GM20431 (cell line): ENCODE data around the gene NDUFB2.
"Not testable (repeated sequence)": the region's sequence is repeated elsewhere in the genome, so short reads cannot be mapped to it uniquely, and the experiment has no call there.

Experiments used
- in situ Hi-C: fragments of 300-500 bp; cut with MseI, MboI; formaldehyde crosslinking; loops from one replicate; pipeline ENCODE4 v1.15.0; 2020; ENCODE audit warnings: low sequenced_read_pairs; ENCODE audit not compliant: unreplicated experiment

The NDUFB2 gene

DNA sequence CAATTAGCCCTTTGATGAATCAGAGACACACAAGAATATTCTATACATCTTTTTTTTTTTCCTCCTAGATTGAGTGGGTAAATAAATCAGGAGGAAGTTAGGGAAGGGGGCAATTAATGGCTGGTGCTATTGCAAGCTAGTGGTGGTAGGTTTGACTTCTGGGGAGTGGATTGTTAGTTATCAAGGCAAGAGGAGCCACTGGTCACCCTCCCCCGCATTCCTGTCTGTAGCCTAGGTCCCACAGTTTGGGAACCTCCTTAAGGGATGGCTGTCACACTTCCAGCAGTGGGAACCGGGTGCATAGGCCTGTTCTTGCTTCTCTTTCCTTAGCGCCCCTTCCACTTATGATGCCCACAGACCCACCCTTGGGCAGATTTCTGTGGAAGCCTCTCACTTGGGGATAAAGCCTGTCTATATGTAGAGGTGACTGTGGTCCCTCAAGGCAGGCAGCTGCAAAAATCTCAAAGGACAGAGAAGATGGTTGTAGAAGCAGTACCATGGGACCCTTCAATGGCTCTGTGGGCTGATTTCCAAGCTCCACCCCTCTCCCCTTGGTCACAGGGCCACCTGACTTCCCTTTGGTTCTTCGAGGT, 26.1 kb upstream of the NDUFB2 start:
- in situ Hi-C loops = no loop called here

DNA sequence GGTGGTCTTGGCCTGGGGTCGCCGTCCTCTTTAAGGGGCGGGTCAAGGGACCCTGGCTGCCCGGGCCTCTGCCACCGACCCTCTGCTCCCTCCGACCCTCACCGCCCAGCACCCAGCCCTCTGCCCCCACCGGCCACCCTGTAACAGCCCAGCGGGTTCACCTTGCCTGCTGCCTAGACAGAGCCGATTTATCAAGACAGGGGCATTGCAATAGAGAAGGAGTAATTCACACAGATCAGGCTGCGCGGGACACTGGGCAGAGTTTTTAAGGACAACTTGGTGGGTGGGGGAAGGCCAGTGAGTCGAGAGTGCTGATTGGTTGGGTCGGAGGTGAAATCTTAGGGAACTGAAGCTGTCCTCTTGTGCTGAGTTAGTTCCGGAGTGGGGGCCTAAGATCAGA, 24.5 kb upstream of the NDUFB2 start:
- in situ Hi-C loops = no loop called here

DNA sequence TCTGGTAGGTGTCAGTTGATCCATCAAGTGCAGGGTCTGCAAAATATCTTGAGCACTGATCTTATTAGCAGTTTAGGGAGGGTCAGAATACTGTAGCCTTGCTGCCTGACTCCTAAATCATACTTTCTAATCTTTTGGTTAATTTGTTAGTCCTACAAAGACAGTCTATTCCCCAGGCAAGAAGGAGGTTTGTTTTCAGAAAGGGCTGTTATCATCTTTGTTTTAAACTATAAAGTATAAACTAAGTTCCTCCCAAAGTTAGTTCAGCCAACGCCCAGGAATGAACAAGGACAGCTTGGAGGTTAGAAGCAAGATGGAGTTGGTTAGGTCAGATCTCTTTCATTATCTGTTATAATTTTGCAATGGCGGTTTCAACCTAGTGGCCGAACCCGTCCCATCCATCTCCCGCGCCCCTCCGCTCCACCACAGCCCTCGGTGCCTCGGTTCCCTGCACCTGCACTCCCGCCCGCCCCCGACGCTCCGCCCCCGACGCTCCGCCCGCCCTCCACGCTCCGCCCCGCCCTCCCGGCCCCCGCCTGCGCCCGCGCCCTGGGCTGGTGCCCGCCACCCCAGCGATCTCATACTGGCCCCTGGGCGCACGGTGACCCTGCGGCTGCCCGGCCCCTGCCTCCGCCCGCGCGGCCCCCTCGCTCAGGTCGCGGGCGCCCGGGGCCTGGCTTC, 24.0 kb upstream of the NDUFB2 start, which contains the start of gene ADCK2:
ADCK2 (plus strand) TSS at position 564 of the 681 bp plus-strand sequence. CDS start 386 bp downstream, outside the sequence.
- in situ Hi-C loops = no loop called here

DNA sequence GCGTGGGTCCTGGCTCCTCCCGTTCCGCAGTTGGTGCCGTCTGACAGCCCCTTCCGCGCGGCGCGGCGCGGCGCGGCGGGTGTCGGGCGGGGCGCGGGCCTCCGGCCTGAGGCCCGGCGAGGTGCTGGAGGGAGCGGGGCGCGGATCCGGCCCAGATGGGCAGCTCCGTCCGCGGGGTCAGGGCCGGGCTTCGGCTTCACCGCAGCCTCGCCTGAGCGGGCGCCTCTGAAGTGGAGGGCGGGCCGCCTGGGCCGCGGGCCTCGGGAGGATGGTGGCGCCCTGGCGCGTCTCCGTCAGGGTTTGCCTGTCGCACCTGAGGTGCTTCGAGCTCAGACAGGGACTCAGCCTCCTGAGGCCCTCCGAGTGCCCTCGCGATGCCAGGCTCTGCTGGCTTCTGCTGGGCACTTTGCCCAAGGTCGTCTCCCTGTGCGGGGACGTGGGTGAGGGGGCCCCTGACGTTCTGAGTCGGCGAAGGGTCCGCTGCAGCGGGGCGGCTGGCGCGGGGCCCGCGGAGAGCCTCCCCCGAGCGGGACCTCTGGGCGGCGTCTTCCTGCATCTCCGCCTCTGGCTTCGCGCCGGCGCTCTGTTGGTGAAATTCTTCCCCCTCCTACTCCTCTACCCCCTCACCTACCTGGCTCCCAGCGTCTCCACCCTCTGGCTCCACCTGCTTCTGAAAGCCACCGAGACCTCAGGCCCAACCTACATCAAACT, 23.3 kb upstream of the NDUFB2 start:
- in situ Hi-C loops = no loop called here

DNA sequence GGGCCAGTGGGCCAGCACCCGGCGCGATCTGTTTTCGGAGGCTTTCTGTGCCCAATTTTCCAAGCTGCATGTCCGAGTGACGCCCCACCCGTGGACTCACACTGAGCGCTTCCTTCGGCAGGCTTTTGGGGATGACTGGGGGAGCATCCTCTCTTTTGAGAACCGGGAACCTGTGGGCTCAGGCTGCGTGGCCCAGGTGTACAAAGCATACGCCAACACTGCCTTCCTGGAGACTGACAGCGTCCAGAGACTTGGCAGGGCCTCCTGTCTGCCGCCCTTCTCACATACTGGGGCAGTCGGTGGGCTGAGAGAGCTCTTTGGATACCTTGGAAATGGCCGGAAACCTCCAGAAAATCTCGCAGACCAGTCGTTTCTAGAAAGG, 22.7 kb upstream of the NDUFB2 start:
- in situ Hi-C loops = no loop called here

DNA sequence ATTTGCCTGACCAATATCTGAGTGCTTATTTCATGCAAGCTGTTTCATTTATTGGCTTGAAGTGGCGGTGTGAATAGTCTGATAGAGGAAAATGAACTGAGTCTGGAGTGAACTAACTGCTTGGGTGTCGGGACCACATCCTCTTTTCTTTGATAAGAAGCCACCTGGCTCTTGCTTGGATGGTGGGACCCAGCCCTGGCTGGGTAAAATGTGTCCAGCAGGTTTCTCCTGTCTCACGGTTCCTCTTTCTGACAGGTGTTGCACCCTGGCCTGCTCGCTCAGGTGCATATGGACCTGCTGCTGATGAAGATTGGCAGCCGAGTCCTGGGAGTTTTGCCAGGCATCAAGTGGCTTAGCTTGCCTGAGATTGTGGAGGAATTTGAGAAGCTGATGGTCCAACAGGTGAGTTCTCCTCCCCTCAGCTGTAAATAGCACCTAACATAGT, 22.1 kb upstream of the NDUFB2 start:
- in situ Hi-C loops = no loop called here

DNA sequence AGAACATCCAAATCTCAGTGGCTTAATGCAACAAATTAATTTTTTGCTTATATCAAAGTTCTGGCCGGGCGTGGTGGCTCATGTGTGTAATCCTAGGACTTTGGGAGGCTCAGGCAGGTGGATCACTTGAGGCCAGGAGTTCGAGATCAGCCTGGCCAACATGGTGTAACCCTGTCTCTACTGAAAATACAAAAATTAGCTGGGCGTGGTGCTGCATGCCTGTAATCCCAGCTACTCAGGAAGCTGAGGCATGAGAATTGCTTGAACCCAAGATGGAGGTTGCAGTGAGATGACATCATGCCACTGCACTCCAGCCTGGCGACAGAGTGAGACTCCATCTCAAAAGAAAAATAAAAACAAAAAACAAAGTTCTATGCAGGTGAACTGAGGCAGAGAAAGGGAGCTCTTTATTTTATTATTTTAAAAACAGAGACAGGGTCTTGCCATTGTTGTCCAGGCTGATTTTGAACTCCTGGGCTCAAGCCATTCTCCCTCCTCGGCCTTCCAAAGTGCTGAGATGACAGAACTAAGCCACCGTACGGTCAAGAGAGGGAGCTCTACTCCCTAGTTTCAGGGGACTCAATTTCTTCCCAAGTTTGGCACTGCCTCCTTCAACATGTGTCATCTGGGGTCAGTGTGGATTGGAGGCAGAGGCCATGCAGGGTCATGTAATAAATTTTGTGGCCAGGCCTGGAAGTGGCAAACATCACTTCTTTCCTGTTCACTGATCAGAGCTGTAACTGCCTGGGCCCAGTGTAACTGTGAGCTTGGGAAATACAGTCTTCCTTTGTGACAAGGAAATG, 21.4 kb upstream of the NDUFB2 start:
- in situ Hi-C loops = no loop called here

DNA sequence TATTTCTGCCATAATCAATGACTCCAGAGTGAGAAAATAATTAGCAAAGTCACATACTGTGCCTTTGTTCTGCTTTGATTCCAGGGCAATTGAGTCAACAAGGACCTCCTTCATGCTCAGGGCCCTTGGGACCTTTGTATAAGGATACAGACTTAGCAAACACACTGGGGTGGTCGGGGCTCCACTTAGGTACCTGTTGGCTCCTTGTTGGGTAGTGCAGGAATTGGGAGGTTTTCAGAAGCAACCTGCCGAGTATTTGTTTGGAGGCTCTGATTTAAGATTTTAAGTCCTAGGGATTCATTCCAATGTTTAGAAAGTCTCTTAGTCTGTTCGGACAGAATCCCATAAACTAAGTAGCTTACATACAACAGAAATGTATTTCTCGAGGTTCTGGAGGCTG, 20.8 kb upstream of the NDUFB2 start:
- in situ Hi-C loops = no loop called here

DNA sequence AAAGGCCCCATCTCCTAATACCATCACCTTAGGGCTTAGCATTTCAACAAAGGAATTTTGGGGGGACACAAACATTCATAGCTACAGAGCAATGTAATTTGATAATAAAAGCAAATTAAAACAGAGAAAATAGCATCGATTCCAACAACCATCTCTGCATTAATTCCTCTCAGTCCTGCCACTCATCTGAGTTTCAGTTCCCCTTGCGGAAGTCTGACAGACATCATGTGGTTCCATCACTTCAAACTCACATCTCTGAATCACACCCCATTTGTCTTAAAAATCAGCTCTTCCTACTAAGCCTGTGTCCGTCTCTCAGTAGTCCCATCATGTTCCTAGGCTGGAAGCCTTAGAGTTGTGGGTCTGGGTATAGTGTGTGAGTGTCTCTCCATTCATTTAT, 20.2 kb upstream of the NDUFB2 start:
- in situ Hi-C loops = no loop called here

DNA sequence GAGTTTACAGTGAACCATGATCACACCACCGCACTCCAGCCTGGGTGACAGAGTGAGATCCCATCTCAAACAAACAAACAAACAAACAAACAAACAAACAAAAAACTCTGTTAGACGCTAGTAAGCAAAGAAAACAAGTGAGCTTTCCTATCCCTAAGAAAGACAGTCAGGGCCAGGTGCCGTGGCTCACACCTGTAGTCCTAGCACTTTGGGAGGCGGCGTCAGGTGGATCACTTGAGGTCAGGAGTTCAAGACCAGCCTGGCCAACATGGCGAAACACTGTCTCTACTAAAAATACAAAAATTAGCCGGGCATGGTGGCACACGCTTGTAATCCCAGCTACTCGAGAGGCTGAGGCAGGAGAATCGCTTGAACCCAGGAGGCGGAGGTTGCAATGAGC, 19.6 kb upstream of the NDUFB2 start:
- in situ Hi-C loops = not testable (repeated sequence)

DNA sequence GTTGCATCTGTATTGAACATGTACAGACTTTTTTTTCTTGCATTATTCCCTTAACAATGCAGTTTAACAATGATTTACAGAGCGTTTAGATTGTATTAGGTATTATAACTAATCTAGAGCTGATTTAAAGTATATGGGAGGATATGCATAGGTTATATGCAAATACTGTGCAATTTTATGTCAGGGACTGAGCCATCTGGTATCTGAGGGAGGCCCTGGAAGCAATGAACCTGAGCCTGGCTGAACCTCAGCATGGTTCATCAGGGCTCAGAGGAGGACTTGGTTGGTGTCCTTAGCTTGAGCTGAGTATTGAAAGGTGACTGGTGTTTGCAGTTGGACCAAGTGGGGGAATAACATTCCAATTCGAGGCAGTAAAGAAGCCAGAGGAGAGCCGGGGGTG, 19.0 kb upstream of the NDUFB2 start:
- in situ Hi-C loops = no loop called here

DNA sequence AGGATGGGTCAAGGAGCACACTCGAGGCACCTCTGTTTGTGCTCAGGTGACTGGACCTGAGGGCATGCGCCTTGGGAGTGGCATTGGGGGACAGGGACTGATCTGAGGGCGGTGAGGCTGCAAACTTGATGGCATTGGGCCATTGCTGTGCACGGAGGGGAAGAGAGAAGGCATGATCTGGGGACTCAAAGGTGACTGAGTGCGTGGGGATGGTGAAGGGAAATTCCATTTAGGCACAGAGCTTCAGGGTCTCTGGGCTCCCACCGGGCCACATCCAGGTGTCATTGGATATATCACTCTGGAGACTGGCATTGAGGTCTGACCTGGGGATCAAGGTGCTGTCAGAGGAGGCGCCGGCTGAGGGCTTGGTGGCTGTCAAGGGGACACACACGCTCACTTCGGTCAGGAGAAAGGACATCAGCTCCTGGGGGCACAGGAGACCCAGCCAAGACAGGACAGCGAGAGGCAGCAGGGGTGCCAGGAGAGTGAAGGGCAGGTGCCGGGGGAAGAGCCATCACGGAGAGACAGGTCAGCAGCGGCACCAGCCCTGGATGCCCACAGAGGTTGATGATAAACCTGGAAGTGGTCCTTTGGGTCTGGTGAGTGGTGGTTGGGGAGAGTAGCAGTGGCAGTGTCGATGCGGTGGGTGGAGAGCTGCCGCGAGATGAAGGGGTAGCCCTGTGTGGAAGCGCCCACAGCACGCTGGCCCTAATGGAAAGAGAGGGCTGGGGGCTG, 18.3 kb upstream of the NDUFB2 start:
- in situ Hi-C loops = no loop called here

DNA sequence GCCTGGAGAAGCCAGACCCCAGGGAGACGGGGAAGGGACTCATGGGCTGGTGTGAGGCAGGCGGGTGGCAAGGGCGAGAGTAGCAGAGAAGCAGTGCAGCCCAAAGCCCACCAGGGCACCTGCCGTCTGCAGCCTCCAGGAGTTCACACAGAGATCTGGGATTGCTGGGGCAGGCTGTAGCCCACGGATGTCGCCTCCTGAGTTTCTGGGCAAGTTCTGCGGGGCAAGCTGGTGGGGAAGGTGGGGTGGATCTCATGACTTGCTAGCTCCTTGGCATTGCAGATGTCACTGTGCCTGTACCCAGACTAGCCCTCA, 17.7 kb upstream of the NDUFB2 start:
- in situ Hi-C loops = no loop called here

DNA sequence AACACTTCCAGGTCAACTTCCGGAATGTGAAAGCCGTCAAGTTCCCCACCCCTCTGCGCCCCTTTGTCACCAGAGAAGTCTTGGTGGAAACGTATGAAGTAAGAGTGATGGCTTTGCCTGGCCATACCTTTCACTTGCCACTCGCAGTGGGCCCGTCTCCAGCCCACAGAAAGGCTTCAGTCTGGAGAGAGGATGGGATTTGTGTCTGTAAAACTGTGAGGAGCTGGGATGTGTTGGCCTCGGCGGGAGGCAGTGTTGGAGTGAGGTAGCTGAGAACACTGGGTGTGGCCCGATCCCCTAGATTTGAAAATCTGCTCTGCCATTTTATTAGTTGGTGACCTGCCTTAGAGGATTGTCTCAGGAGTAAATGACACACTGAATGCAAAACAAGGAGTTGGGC, 17.3 kb upstream of the NDUFB2 start:
- in situ Hi-C loops = no loop called here

DNA sequence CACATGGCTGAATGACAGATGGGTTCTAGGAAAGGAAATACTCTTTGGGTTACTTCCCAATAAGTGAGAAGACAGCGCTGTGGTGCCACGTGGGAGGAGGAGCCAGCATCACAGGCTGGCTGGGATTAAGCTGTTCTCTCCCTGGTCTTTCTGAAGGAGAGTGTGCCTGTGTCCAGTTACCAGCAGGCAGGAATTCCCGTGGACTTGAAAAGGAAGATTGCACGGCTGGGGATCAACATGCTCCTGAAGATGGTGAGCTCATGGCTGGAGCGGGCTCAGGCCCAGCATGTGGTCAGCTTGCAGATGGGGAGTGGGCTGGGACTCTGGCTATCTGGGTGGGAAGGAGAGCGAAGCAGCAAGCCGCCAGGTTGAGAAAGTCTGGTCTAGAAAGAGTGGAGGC, 15.6 kb upstream of the NDUFB2 start:
- in situ Hi-C loops = no loop called here

DNA sequence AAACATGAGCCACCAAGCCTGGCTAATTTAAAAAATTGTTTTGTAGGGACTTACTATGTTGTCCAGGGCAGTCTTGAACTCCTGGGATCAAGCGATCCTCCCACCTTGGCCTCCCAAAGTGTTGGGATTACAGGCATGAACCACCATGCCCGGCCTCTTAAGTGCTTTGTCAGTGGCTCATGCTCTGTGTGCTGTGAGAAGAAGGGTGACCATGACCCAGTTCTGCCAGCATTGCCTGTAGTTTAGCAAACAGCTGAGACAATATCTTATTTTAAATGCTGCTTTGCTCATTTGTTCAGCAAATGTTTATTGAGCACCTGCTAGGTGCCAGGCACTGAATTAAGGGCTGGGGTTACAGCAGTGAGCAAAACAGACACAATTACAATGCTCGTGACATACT, 14.7 kb upstream of the NDUFB2 start:
- in situ Hi-C loops = no loop called here

DNA sequence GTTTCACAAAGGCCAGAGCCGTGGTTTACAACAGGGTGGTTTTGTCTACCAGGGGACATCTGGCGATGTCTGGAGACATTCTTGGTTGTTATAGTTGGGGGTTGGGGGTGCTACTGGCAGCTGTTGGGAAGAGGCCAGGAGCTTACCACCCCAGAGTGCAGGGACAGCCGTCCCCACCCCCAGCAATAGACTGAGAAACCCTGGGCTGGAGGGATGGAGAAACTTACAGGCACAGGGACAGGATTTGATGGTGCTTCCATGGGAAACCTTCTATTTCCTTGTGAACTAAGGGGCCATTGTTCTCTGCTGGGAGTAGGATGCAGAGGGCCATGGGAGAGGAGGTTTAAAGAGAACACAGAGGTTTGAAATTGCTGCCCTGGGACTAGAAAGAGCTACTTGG, 12.9 kb upstream of the NDUFB2 start:
- in situ Hi-C loops = no loop called here

DNA sequence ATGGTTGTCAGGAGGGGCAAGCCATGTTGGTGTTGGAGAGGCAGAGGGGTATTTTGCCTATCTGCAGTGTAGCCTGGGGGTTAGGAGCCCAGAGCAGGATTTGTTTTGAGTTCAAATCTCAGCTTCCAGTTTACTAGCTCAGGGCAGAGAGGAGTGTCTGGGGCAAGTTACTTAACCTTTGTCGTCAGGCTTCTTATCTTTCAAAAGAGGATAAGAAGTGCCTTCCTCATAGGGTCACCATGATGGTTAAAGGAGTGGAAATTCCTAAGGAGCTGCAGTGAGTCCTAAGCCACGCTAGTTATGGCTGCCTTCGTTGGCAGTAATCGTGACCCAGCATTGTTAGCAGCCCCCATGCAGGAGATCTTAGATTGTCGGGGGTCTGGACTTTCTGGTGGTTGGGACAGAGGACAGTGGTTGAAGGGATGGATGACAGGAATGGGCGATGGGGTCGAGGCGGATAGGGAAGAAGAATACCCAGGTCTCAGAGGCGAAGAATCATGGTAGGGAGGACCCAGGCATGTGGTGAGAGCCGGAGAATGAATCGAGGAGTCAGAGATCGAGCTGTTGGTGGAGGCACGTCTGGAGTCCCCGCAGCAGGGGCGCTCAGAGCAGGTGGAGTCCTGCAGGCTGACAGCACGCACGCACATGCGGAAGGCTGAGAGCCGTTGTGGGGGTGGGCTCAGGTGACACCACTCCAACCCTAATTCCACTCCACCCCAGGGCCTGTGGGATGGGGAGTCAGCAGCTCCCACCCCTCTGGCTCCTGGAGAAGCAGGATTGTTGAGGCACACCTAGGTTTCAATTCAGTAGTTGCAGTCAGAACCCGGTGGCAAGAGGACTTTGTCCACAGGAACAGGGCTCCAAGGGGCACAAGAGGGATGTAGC, 12.2 kb upstream of the NDUFB2 start:
- in situ Hi-C loops = no loop called here

DNA sequence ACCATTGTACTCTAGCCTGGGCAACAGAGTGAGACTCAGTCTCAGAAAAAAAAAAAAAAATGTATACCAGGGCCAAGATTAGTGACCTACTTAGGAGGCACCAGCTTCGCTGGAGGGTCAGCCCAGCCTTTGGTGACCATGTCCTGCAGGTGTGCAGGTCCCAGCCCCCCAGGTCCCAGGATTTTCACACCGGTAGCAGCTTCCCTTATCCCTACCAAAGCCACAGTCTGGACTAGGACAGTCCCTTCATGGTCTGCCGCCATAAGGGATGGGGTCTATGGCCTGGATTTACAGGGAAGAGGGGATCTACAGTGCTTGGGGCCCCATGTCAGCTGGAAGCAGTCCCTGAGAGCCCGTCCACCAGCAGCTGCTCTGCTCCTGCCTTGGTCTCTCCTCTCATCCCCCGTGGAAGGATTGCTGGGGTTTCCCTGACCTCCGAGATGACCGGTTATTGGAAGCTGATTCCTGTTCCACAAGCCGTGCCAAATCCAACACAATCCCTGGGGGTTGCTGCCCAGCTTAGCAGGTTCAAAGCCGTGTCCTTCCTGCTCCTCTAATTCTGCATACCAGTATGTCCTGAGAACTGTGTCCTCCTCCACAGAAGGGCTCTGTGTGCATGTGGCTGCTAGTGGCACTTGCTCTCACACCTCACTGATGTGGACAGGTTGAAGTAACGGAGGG, 11.0 kb upstream of the NDUFB2 start:
- in situ Hi-C loops = no loop called here
